ENCODE measurements around the gene CRTAP. TPM values are rescaled to one million over a fixed set of nuclear protein-coding genes. Genes with fewer than 3 reads are reported as not detected.

The CRTAP gene
- total RNA-seq, 1 experiment from 2014 or later, result 104 TPM

GRCh38 chr3:33170531-33170930 lies 56.7 kb downstream of the CRTAP start:
- no TSS peak for BruUV-seq (replicated peaks)
- intact Hi-C loops (cut with micrococcal nuclease), result no loop called here
- ATAC-seq, result no peak

More at GRCh38 chr3:33170531-33170930, 56.7 kb downstream of the CRTAP start:
- Histone ChIP-seq H3K79me2 (ENCODE audit: insufficient read depth, low read length) (no peaks in the 10 kb centered on the region), H3K9me3 (ENCODE audit: control insufficient read depth in 1 of 2, insufficient read depth in 1 of 2, low read depth in 1 of 2, low read length in 2 of 2) (no peaks in the 10 kb centered on the region), H3K36me3 (ENCODE audit: control insufficient read depth in 1 of 2, insufficient read depth in 2 of 2, low read length in 2 of 2) (no peaks in the 10 kb centered on the region), H3K27ac (ENCODE audit: low read depth, low read length) (no peak overlapping the region), H3K4me3 (replicated peaks in 1 of 2; ENCODE audit: low read depth in 1 of 2, low read length in 2 of 2) (no peak overlapping the region), H4K20me1 (ENCODE audit: insufficient read depth) (no peaks in the 10 kb centered on the region), H3K4me1 (ENCODE audit: control insufficient read depth in 1 of 2, insufficient read depth in 2 of 2, low read length in 2 of 2) (no peaks in the 10 kb centered on the region), H3K27me3 (ENCODE audit: insufficient read depth, low read length) (no peaks in the 10 kb centered on the region), H3K9me2 (ENCODE audit: insufficient read depth) (no peaks in the 10 kb centered on the region), H3K9ac (ENCODE audit: low read length) (no peak overlapping the region), H3K4me2 (ENCODE audit: low read length) (no peak overlapping the region), H2AFZ (ENCODE audit: low read depth, low read length, poor library complexity, severe bottlenecking) (no peak overlapping the region)
- no peak for DNase-seq (ENCODE audit: low read depth, low spot score)
- ChIA-PET CTCF (no interaction called here), POLR2A (no interaction called here), RAD21 (ENCODE audit: low non-redundant PET in 1 of 2, low total read pairs in 2 of 2, uncharacterized antibody in 2 of 2, unreplicated experiment in 2 of 2) (no interaction called here)
- TF ChIP-seq ELF1 (IDR thresholded peaks at IDR 0.05; ENCODE audit: borderline replicate concordance, low read depth), result no peak
- TF ChIP-seq EZH2 (IDR thresholded peaks at IDR 0.05), result no peak
- TF ChIP-seq REST (IDR thresholded peaks at IDR 0.05; ENCODE audit: low read depth), result no peak
- no peak for TF ChIP-seq FOSL1 (IDR thresholded peaks at IDR 0.05; ENCODE audit: low read depth)
- TF ChIP-seq ZBTB33 (IDR thresholded peaks at IDR 0.05; ENCODE audit: extremely low read depth, insufficient replicate concordance, low read length), result no peak
- TF ChIP-seq CTCF (IDR thresholded peaks at IDR 0.05 in 2 of 3, conservative IDR thresholded peaks at IDR 0.05 in 1 of 3; ENCODE audit: borderline replicate concordance in 1 of 3, insufficient read depth in 1 of 3, low read depth in 2 of 3, low read length in 2 of 3), result no peak
- TF ChIP-seq SP1 (IDR thresholded peaks at IDR 0.05; ENCODE audit: low read depth), result no peak
- no peak for TF ChIP-seq ATF3 (IDR thresholded peaks at IDR 0.05)
- TF ChIP-seq POLR2AphosphoS5 (IDR thresholded peaks at IDR 0.05; ENCODE audit: low read depth, low read length), result no peak
- TF ChIP-seq CBX3 (IDR thresholded peaks at IDR 0.05; ENCODE audit: low read depth), result no peak
- TF ChIP-seq POLR2A (IDR thresholded peaks at IDR 0.05; ENCODE audit: borderline replicate concordance, extremely low read depth, insufficient read depth, insufficient read length), result no peak
